ENCODE results near the gene SLC30A9.

SLC30A9 gene

GRCh38 chr4:42122237-42122636 is 131.9 kb downstream of the SLC30A9 start:
- Histone ChIP-seq H3K9me2 (replicated peaks; ENCODE audit: insufficient read depth, low read length) (no peaks in the 10 kb centered on the region), H3K9me3 (replicated peaks; ENCODE audit: insufficient read depth, low read length) (no peaks in the 10 kb centered on the region), H3K79me2 (ENCODE audit: low read length) (no peaks in the 10 kb centered on the region), H3K4me3 (ENCODE audit: low read length) (no peak overlapping the region), H3K36me3 (replicated peaks; ENCODE audit: insufficient read depth, low read length) (no peaks in the 10 kb centered on the region), H3K4me2 (ENCODE audit: low read depth, low read length) (no peak overlapping the region), H3K27ac (ENCODE audit: low read length) (no peak overlapping the region), H2AFZ (ENCODE audit: low read length) (no peak overlapping the region), H3F3A (ENCODE audit: insufficient read depth, low read length) (no peaks in the 10 kb centered on the region), H4K20me1 (ENCODE audit: insufficient read depth, low read length) (no peaks in the 10 kb centered on the region), H3K9ac (ENCODE audit: low read length) (no peak overlapping the region), H3K27me3 (replicated peaks; ENCODE audit: insufficient read depth, low read length) (no peaks in the 10 kb centered on the region), H3K4me1 (ENCODE audit: low read length) (no peaks in the 10 kb centered on the region)
- TF ChIP-seq EZH2phosphoT487 (IDR thresholded peaks at IDR 0.05; ENCODE audit: low read length), result no peak
- no peak for TF ChIP-seq EZH2 (optimal IDR thresholded peaks at IDR 0.05; ENCODE audit: low read depth, low read length)
- no peak for TF ChIP-seq CTCF (IDR thresholded peaks at IDR 0.05; ENCODE audit: low read length)
- no peak for DNase-seq

GRCh38 chr4:42123071-42123644 is 132.8 kb downstream of the SLC30A9 start:
- no peak for DNase-seq
- Histone ChIP-seq H3K36me3 (replicated peaks; ENCODE audit: insufficient read depth, low read length) (no peaks in the 10 kb centered on the region), H3K4me3 (ENCODE audit: low read length) (no peak overlapping the region), H3K79me2 (ENCODE audit: low read length) (no peaks in the 10 kb centered on the region; the same call in 1 of the 2 replicates), H3K27ac (ENCODE audit: low read length) (no peak overlapping the region), H3K9me2 (replicated peaks; ENCODE audit: insufficient read depth, low read length) (no peaks in the 10 kb centered on the region), H3K4me2 (ENCODE audit: low read depth, low read length) (no peak overlapping the region), H3K4me1 (ENCODE audit: low read length) (no peaks in the 10 kb centered on the region), H2AFZ (ENCODE audit: low read length) (no peak overlapping the region), H3K9me3 (replicated peaks; ENCODE audit: insufficient read depth, low read length) (no peaks in the 10 kb centered on the region), H3F3A (ENCODE audit: insufficient read depth, low read length) (no peaks in the 10 kb centered on the region), H4K20me1 (ENCODE audit: insufficient read depth, low read length) (no peaks in the 10 kb centered on the region), H3K9ac (ENCODE audit: low read length) (no peak overlapping the region), H3K27me3 (replicated peaks; ENCODE audit: insufficient read depth, low read length) (no peaks in the 10 kb centered on the region)
- TF ChIP-seq CTCF (IDR thresholded peaks at IDR 0.05; ENCODE audit: low read length) (no peak), EZH2phosphoT487 (IDR thresholded peaks at IDR 0.05; ENCODE audit: low read length) (no peak), EZH2 (optimal IDR thresholded peaks at IDR 0.05; ENCODE audit: low read depth, low read length) (no peak)

GRCh38 chr4:42132099-42132498 is 141.8 kb downstream of the SLC30A9 start:
- Histone ChIP-seq H3K27ac (ENCODE audit: low read length) (no peak overlapping the region), H3K9me2 (replicated peaks; ENCODE audit: insufficient read depth, low read length) (no peaks in the 10 kb centered on the region), H3K79me2 (ENCODE audit: low read length) (peaks cover 4% of the 10 kb centered on the region; the same call in 1 of the 2 replicates), H3K4me1 (ENCODE audit: low read length) (no peaks in the 10 kb centered on the region), H3F3A (ENCODE audit: insufficient read depth, low read length) (no peaks in the 10 kb centered on the region), H2AFZ (ENCODE audit: low read length) (no peak overlapping the region), H3K4me2 (ENCODE audit: low read depth, low read length) (no peak overlapping the region), H3K4me3 (ENCODE audit: low read length) (no peak overlapping the region), H3K27me3 (replicated peaks; ENCODE audit: insufficient read depth, low read length) (no peaks in the 10 kb centered on the region), H3K9ac (ENCODE audit: low read length) (no peak overlapping the region), H3K36me3 (replicated peaks; ENCODE audit: insufficient read depth, low read length) (no peaks in the 10 kb centered on the region), H4K20me1 (ENCODE audit: insufficient read depth, low read length) (no peaks in the 10 kb centered on the region), H3K9me3 (replicated peaks; ENCODE audit: insufficient read depth, low read length) (no peaks in the 10 kb centered on the region)
- TF ChIP-seq EZH2 (optimal IDR thresholded peaks at IDR 0.05; ENCODE audit: low read depth, low read length) (no peak), CTCF (IDR thresholded peaks at IDR 0.05; ENCODE audit: low read length) (no peak), EZH2phosphoT487 (IDR thresholded peaks at IDR 0.05; ENCODE audit: low read length) (no peak)
- DNase-seq, result no peak

All from MM.1S (cell line).